Stimulated activated CD8-positive, alpha-beta memory T cell treated with anti-CD3 and anti-CD28 coated beads, Interleukin-12 subunit alpha, Interleukin-12 subunit beta, amount 100 ng/mL, for 24 hours (primary cell): ENCODE data around the gene AREL1.

Source experiments
- DNase-seq: peaks from one replicate; pipeline ENCODE4 v3.0.0-alpha.2; 2020; ENCODE audit errors: extremely low read depth

AREL1 gene

DNA sequence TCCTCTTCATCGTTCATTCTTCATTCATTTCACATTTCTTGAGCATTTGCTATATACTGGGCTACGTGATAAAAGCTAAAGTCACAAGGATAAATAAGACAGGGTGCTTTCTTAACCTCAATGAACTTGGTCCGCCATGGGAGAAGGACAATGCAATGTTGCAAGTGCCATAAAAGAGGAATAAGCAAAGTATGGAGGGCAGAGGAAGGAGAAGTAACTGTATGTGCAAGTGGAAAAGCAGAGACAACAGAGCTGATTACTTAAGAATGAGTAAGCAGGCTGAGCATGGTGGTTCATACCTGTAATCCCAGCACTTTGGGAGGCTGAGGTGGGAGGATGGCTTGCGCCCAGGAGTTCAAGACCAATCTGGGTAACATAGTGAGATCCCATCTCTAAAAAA lies 14.4 kb downstream of the AREL1 start:
- no peak for DNase-seq

DNA sequence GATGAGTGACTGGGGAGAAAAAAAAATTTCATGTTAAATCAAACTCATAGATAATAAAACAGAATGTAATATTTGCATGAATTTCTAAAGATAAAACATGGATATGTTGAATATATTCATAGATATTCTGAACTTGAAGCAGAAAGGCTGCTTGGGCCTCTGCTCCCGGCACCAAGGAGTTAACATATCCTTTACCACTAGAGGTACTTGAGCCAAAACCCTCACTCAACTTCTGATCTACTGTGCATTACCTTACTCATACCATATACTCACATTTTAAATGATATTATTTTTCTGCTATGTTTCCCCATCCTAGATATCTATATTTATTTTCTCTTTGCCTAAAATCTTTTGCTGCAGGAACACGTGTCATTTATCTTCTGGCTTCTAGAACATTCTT lies 14.9 kb downstream of the AREL1 start:
- no peak for DNase-seq

DNA sequence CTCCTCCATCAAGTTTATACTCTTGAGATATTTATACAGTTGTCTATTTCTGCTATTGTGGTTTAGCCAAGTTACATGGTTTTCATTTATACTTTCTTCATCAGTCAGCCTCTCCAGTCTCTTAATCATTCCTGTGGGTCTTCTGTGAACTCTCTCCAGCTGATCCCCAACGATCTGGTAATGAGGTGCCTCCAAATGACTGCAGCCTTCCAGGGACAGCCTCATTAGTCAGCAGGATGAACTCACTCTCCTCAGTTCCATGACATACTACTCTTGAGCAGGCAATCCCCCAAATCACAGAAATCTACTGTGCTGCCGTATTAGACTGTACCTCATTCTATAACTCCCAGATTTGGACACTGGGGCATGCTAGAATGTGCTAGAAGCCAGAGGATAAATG lies 15.3 kb downstream of the AREL1 start:
- DNase-seq, result no peak

DNA sequence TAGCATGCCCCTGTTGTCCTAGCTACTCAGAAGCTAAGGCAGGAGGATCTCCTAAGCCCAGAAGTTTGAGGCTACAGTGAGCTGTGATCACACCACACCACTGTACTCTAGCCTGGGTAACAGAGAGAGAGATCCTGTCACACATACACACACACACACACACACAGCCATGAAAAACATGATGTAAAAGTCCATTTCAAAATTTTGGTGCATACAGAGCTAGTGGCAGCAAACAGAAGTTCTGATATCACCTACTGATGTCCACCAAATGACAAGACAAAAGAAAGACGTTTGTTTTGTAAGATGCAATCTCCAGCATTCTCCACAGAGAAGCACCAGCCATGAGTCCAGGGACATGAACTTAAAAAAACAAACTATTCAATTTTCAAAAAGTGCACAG lies 15.9 kb downstream of the AREL1 start:
- no peak for DNase-seq

DNA sequence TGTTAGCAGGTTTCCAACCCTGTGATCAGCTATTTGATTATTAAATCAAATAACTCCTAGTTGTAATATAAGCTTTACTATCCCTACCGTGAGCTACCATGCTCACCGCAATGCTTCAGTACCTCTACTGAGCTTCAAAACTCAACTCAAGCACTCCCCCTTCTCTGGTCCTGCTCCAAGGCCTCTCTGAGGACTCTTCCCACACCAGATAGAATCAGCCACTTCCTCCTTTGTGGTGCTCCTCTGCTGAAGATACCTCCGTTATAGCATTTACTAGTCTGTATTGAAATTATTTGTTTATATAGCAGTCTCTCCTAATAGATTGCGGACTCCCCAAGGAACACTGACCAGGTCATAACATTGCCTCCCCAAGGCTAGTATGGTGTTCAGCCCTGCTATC lies 17.5 kb downstream of the AREL1 start:
- DNase-seq, result no peak

DNA sequence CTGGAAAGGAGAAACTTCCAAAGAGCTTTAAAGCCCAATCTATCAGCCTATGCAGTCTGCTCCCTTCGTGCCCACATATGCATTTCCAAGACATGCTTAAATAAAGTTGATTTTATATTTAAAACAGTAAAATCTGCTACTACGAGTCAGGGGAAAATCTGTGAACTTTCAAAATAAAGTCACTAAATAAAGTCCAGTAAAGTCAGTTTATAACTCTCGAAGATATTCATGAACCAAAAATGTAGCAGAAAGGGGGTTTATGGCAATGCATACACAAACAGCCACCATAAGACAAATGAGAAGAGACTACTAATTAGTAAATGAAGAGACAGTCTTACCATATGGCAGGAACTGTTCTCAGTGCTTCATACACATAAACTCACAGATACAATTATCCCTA lies 19.7 kb downstream of the AREL1 start:
- DNase-seq, result no peak

DNA sequence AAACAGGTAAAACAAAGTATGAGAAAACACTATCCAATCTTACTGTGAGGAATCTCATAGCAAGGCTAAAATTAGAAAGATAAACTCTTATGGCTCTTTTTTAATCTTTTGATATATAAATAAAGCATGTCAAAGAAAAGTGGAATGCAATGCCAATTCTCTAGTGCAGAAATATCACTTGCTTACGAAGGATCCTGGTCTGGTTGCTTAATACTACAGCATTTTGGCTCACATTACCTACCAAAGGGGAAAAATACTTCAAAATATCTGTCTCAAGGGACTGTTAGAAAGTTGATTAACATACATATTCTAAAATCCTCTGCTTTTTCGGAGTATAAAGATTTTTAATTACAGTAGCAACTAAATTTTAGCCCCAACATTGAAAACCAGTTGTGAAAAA lies 21.4 kb downstream of the AREL1 start:
- DNase-seq, result no peak

DNA sequence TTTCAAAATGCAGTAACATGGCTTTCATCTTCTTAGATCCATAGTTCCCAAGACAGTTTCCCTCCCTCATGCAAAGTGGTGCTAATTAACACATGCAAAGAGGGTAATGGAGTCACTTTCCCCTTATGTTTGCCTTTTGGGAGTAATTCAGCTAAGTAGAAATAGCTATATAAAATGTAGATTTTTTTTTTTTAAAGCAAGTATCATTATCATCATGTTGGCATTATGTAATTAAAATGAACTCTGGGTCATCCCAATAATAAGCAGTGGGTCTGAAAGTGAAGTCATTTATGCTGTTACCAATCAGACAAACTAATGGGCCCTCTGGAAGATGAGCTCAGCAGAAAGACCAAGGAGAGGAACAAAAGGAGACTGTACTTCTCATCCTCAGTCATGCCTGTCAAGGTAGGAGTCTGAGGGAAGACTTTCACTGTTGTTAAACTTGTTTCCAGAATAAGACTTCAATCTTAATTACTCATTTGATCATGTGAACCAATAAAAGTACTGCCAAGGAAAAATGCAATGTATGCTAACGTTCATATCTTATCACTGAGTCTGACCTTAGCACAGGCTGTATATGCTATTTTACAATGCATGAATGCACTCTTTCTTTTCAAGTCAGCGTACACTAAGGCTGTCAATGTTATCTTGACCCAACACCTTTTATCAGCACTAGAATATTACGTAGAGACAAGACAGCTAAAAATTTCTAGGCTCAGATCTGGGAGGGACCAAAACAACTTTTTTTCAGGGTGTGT lies 26.8 kb downstream of the AREL1 start:
- DNase-seq, result no peak

DNA sequence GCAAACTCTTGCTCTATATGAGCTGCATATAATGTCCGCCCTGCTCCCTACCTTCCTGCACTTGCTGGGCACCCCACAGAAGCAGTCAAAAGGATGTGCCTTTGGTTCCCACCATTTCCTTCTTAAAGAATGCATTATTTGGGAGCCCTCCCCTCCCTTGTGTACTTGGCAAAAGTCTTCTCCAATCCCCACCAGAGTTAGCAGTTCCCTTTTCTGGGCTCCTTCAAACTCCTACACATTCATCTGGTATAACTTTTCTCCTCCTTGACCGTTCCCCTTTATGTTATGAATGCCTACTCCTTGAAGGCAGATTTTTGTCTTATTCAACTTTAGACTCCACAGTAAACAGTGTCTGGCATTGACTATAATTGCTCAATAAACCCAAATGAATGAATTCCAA lies 27.8 kb downstream of the AREL1 start:
- no peak for DNase-seq

DNA sequence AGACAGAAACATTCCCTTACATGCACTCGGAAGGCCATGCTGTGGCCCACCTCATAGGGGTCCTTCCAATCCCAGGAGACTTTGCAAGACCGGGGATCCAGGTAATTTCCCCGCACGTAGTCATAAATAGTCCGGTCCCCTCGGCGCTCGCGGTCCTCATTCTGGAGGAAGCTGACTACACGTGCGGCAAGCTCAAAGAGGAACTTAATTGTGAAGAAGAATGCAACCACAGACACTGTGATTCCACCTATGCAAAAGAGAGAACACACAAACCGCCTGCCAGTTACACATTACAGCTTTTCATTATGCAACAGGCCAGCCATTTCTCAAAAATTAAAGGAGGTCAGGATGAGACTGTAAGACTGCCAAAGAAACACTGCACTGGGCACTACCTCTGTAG lies 28.4 kb downstream of the AREL1 start:
- DNase-seq, result no peak

DNA sequence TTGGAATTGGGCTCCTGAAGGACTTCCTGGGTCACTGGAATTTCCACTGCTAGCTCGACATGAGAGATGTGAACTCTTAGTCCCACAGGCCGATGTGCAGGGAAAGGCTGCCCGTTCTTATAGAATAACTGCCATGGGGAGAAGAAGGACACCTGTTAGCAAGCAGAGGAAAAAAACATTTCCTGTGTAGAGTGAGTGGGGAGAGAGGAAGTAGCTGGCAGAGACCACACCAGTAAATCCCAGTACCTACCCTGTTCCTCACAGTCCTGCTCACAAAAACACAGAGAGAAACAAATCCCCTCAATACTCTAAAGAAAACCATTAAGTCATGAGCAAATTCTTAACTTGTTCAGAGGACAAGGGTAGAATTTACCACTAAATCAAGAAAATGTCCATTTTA lies 29.5 kb downstream of the AREL1 start:
- no peak for DNase-seq

DNA sequence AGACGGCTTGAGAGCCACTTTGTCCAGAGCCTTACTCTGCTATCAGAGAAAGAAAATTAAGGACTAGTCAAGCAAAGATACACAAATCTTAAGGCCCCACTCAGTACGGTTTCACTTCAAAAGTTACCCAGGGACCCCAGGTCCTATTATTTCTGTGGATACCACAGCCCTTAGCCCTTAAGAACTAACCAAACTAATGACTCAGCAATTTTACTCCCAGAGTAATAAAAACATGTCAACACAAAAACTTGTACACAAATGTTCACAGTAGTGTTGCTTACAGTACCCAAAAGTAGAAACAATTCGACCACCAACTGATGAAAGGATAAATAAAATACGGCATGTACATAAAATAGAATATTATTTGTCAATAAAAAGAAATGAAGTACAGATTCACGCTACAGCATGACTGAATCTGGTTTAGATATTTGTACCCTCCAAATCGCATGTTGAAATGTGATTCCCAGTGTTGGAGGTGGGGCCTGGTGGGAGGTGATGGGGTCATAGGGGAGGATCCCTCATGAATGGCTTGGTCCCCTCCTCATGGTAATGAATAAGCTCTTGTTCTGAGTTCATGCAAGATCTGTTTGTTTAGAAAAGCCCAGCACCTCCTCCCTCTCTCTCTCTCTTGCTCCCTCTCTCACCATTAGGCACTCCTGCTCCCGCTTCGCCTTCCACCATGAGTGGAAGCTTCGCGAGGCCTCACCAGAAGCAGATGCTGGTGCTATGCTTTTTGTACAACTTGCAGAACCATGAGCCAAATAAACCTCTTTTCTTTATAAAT lies 30.5 kb downstream of the AREL1 start:
- DNase-seq, result no peak

DNA sequence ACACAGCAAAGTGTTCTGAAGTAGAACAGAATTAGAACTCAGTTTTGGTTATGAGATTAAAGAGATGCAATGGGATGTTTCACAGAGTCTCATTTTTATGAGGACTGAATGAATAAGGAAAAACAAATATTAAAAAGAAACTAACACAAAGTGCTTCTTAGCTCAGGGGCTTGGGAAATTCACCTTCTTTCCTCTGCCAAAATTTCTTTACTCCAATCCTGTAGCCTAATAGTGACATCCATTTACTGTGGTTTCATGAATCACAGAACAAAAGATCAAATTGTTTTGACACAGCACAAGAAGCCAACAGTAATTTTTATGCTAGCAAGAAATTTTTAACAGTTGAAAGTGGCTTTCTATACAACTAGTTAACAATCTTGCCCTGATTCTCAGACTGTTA lies 37.7 kb downstream of the AREL1 start:
- no peak for DNase-seq

DNA sequence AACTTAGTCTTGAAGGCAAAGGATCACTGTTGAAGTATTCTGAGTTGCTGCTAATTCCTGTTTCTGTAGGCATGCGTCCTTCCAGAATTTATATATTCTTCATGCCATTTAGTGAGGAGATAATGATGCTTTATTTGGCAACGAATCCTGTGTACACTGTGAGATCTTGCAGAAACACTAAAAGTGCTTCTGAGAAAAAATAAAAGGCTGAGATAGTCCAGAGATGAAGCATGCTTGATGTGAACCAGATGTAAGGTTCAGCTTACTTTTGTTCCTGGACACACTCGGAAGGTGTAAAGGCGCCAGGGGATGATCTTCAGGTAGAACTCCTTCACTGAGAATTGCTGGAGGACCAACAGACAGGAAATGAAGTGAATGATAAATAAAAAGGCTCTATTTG lies 39.1 kb downstream of the AREL1 start:
- no peak for DNase-seq

DNA sequence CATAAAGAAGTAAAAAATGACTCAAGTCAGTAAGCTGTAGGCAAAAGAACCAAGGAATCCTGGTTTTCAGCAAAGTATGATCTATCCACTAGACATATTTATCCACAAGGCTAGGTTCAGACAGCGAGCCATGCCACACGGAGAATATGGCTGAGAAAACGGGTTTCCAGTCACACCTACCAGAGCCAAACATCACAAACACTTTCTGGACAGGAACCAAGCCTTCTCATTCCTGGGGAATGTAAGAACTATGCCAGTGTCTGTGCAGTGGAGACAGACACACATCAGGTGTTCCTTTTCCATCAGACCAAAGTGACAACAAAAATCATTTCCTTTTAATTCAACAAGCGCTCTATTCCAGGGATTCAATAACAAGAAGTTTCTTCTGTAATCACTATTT lies 41.1 kb downstream of the AREL1 start:
- DNase-seq, result no peak

DNA sequence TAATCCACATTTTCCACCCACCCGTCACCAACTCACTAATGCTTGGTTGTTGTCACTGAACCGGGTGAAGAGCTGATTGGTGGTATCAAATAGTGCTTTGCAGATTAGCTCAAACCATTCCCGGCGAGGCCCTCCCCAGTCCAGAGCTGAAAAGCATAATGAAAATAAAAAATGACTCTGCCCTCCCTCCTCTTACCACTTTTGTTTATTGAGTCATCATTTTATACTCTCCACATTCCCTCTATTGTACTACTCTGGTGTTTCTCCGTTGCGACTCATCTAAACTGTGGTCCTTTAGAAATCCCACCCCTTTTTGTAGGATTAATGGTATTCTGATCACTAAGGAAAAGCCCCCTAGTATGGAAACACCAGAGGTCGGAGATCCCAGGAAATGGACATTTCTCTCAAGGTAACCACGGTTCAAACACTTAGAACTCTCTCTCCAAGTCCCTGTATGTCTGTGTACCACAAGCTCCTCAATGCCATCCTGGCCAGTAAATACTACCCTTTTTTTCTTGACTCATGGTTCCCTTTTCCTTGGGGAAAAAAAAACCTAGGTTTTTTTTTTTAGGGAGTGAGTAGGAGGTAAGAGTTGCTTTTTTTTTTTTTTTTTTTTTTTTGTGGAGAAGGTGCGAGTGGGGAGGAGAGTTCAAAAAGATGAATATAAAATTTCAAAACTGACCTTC lies 42.0 kb downstream of the AREL1 start:
- DNase-seq, result no peak

DNA sequence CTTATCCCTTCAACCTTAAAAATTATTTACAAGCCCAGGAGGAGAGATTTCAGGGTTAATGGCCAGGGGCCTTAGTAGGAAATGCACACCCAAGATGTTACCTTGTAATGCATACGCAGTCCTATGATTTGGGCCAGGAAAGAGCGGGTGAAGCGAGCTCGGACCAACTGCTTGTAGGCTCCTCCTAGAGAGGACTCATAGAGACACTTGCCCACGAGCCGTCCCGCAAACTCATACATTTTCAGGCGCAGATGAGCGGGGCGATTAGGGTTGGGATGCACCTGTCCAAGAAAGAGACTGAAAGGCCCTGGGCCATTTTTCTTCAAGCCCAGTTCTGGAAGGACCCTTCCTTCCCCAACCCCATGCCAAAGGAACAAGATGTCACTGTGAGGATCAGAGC lies 43.0 kb downstream of the AREL1 start:
- no peak for DNase-seq

DNA sequence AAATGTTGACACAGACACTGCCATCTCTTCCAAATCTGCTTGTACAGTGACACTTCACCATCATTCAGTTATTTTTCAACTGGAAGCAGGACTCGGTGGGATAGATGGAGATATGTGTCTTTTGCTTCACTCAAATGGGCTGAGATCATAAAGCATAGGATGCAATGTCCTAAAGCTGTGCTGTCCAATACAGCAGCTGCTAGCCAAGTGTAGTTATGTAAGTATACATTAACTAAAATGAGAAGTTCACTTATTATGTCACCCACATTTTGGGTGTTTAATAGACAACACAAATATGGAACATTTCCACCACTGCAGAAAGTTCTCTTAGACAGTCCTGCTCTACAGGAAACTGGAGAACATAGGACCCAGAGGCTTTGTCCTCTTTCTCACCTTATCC lies 43.6 kb downstream of the AREL1 start:
- DNase-seq, result no peak

DNA sequence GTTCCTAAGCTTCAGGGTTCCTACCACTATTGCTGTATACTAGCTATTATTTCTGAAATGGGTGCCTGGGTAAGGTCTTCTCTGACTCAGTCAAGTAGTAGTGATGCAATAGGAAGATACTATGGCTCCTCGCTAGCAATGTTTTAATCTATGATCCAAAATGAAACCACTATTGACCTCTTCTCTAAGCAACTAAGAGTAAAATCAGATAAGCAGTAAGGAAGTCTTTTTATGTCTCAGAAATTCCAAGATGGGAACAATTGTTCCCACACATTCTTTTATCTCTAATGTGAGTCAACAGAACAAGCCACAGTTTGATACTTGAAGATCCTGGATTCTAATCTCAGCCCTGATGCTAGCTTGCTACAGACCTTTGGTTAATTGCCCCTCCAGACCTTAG lies 45.1 kb downstream of the AREL1 start:
- DNase-seq, result no peak

DNA sequence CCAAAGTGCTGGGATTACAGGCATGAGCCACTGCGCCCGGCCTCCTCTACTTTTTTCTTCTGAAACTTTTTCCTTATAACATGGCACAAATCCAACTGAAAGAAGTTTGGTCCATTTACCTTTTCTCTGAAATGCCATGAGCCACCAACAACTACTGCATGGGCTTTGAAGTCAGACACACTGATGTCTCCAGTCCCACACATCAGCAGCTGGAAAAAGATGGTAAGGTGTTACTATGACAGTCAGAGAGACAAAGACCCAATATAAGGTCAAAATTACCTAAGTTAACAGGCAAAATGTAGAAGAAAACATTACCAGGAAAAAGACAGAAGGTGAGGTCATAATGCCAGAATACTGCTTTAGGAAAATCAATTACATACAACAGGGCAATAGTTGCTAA lies 48.2 kb downstream of the AREL1 start:
- DNase-seq, result no peak

DNA sequence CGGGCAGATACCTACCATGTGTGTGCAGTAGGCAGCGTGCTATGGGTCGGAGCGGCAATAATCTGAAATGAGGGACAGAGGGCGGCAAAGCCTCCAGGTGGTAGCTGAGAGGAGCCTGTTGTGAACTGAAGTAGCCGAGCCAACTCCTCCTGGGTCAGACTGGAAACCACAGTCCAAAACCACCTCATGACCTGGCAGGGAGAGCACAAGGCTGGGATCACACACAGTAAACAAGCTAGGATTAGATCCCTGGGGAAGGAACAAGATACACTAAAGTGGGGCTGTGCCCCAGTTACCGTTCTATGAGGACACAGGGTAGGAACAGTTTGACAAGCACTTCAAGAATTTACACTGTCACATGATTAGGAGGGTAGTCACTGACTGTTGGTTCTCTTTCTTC lies 49.0 kb downstream of the AREL1 start:
- no peak for DNase-seq

DNA sequence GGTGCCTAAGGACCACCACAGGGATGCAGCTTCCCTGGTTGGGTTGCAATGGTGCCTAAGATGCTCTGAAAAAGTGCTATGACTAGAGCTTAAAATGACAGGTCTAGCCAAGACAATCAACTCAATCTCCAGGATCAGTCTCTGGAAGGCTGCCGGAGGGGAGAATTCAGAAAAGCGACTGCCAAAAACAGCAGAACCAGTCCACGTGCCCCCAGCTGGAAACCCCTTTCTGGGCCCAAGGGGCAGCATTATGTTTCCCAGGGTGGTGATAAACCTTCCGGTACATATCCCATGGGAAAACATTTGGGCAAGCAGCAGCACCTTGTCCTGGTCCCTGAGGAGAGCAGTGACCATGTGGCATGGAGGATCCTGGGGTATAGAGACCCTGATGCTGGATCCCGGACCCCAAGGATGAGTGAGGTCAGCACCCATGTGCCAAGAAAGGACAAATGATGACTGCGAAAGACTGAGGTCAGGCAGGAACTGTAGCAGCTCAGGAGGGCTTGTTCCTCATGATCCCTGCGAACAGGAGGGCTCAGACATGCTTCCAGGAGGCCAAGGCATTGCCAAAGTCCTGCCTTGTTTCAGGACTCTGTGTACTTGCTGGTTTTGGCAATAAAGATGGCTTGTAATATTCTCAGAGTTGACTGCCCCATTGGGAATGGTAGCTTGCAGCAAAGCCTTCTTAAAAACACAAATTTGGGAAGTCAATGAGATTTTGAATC lies 51.0 kb downstream of the AREL1 start:
- no peak for DNase-seq
